NOMO-1 treated with DMSO at 0.1 percent for 48 hours (cell line): ENCODE results near the gene ENPP1.
A peak's percentile ranks its signal among the peaks of the same experiment; 100 is the strongest.
"Not testable (repeated sequence)": the region's sequence is repeated elsewhere in the genome, so short reads cannot be mapped to it uniquely, and the experiment has no call there.

Experiments used
- DNase-seq: peaks from one replicate; lab custom pipeline; 2025; ENCODE audit not compliant: unreplicated experiment; lab: John Stamatoyannopoulos, UW

The ENPP1 gene

DNA sequence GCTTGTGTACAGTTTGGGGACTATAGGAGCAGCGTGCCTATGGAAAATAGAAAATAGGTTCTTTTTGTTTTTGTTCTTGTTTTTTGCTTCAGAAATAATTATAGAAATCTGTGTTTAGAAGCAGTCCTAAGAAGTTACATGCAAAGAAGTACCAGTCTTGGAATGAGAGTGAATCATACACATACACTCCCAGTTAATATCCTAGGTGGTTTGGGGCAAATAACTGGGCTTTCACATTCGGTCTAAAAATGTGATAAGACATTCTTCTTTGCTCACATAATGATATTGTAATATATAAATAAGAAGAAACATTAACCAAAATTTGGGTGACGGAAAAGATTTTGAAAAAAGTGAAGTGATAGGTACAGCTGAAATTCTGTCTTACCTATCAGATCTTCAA lies 61.0 kb downstream of the ENPP1 start:
- DNase-seq: no peak

GRCh38 chr6:131875647-131876046 lies 67.8 kb downstream of the ENPP1 start:
- DNase-seq: no peak

- DNase-seq: no peak
These were observed 68.7 kb downstream of the ENPP1 start for GRCh38 chr6:131876545-131876944.

DNA sequence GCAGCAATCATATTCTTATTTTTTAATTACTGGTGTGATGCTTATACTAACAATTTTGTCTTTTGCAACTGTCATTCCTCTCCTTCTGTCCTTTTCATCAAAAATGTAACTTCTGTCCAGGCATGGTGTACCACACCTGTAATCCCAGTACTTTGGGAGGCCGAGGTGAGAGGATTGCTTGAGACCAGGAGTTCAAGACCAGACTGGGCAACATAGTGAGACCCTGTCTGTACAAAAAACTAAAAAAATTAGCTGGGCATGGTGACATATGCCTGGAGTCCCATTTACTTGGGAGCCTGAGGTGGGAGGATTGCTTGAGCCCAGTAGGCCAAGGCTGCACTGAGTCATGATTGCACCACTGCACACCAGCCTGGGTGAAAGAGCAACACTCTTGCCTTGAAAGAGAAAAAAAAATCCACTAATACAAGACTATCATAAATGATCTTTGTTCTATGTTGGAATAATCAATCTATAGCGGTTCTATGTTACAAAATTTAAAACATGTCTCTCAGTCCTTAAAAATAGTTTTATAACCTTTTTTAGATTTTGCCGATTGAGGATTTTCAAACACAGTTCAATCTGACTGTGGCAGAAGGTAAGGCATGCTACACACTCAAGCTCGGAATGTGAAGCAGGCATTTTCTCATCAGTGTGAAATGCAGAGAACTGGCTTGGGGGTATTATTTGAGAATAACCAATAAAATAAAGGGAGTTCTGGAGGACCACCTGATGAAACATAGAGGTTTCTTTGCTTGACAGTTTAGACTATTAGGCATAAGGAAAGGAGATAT lies 70.4 kb downstream of the ENPP1 start:
- no peak for DNase-seq

GRCh38 chr6:131883016-131883415 lies 75.2 kb downstream of the ENPP1 start:
- DNase-seq: no peak

DNA sequence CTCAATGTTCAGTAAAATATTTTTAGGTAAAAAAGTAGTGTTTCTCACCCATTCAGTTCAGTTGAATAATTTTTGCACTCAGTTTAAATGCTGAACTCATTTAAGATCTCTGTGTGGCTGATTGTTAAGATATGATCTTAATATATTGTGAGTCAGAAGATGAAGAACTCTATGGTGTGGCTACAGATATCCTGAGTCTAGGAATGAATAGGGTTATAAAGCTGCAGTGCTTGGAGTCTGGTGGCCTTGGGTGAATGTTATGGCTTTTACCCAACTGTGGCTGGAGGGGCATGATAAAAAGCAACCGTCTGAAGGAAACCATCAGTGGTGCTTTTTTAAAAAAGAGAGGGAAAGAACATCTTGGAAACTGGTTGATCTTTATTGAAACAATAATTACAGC lies 77.4 kb downstream of the ENPP1 start:
- no peak for DNase-seq

DNA sequence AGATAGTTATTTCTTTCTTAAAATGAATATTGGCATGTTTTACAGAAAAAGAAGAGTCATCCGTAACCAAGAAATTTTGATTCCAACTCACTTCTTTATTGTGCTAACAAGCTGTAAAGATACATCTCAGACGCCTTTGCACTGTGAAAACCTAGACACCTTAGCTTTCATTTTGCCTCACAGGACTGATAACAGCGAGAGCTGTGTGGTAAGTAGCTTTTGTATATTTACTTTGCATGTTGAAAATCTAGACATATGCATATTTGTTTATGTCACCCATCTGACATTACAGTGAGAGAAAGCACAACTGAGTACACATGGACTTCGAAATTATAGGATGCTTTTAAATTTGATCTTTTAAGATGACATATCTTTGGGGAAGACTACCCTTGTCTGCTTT lies 78.7 kb downstream of the ENPP1 start:
- no peak for DNase-seq

DNA sequence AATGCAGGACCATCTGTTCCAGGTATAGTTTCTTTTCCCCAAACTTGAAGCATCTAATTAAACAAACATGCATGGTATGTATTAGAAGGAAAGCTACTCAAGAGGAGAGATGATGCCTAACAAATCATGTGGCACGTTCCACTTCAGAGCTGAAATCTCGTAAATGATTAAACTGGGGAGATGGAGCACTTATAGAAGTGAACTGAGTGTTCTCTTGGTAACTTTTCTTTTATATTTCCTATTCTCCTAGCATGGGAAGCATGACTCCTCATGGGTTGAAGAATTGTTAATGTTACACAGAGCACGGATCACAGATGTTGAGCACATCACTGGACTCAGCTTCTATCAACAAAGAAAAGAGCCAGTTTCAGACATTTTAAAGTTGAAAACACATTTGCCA lies 82.3 kb downstream of the ENPP1 start:
- DNase-seq: no peak

GRCh38 chr6:131893198-131893597 lies 85.4 kb downstream of the ENPP1 start:
- no peak for DNase-seq

DNA sequence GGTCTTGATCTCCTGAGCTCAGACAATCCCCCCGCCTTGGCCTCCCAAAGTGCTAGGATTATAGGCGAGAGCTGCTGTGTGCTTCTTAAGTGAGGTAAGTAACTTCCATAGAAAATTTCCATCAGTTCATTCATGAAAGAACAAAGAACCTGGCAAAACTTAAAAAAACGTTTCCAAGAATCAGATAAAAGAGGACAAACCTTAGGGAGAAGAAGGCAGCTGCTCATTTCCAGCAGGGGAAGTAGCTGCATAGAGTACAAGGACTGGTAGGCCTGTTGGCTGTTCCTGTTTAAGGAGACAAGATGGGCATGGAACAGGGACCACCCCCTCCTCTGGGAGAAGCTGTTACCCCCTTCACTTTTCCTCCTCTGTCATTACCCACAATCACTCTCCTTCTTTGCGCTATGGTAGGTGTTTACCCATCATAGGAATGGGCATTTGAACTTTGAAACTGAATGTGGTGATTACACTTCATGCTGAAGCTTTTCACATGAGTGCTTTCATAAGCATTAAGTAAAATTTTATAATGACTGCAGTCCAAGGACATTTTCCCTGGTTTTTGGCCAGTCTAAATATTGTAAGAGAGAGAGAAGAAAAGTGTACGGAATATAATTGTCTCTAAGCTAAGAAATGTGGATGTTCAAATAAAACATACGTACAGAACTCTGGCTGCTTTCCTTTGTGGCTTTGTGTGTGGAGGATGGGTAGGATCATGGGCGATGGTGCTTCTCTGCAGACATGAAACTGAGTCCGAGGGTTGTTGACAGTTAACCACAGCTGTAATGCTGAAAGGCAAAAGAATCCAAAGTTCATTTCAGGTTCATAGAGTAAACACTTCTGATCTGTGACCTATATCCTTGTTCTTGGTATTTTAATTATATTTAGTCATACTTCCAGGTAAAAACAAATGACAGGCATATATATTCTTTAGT lies 86.9 kb downstream of the ENPP1 start:
- no peak for DNase-seq

- no peak for DNase-seq
These were observed 89.2 kb downstream of the ENPP1 start for GRCh38 chr6:131897050-131897435.

GRCh38 chr6:131897621-131898020 lies 89.8 kb downstream of the ENPP1 start:
- no peak for DNase-seq

DNA sequence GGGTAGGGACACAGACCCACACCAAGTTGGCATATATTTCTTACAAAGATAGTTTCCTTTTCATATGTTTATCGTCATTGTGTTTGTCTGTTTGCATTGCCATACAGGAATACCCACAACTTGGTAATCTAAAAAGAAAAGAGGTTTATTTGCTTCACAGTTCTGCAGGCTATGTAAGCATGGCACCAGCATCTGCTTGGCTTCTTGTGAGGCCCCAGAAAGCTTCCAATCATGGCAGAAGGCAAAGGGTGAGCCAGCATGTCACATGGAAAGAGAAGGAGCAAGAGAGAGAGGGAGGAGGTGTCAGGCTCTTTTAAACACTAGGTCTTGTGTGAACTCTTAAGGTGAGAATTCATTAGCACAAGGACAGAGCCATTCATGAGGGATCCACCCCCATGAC lies 90.9 kb downstream of the ENPP1 start:
- no peak for DNase-seq

DNA sequence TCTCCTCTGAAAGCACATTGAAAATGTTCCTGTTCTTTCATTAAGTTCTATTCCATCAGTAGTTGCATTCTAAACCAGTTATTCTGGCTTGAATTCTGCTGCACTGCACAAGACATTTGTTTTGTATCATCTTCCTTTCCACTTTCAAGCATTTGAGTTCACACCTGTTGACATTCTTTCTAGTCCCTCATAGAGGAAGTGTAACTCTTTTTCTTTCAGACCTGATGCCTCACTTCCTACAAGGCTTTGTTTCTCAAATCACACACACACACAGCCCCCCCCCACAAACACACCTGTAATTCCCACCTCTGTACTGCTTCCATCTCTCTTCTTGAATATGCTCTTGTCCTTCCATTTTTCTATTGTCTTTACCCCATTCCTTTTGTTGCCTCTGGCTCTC lies 92.4 kb downstream of the ENPP1 start:
- DNase-seq: no peak

DNA sequence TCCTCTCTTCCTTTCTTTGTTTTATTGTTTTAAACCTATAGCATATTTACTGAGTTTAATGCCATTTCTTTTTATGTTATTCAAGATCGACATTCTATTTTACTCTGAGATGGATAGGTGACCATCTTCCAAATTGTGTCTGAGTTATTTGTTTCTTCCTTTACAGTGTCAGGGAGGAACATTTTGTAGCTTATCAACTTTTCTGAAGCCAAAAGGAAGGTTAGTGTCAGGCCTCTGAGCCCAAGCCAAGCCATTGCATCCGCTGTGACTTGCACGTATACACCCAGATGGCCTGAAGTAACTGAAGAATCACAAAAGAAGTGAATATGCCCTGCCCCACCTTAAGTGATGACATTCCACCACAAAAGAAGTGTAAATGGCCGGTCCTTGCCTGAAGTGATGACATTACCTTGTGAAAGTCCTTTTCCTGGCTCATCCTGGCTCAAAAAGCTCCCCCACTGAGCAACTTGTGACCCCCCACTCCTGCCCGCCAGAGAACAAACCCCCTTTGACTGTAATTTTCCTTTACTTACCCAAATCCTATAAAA lies 93.6 kb downstream of the ENPP1 start:
- DNase-seq: not testable (repeated sequence)

GRCh38 chr6:131903734-131904133 lies 95.9 kb downstream of the ENPP1 start:
- DNase-seq: not testable (repeated sequence)

GRCh38 chr6:131908787-131909186 lies 101.0 kb downstream of the ENPP1 start:
- DNase-seq: not testable (repeated sequence)

DNA sequence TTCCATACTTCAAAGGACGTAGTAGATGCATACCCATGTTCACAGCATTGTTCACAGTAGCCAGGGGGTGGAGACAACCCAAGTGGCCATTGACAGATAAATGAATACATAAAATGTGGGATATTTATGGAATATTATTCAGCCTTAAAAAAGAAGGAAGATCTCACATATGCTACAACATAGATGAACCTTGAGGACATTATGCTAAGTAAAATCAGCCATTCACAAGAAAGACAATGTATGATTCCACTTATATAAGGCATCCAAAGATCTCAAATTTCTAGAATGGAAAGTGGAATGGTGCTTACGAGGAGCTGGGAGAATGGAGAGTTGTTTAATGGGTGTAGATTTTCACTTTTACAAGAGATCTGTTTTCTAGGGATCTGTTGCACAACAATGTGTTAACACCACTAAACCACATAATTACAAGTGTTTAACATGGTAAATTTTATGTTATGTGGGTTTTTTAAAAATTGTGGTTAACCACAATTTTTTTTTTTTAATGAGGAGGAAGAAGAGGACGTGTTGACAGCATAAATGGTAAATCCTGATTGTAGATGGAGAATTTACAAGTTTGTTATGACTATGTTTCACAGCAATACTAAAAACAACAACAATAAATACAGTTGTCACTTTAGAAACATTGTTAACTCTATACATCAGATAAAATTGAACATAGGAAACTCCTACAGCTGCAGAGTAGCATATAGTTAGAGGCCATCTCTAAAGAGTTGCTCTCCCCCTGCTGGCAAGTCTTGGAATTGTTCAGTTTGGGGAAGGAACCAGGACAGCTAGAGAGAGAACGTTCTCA lies 101.8 kb downstream of the ENPP1 start:
- peak; percentile 76 for DNase-seq

DNA sequence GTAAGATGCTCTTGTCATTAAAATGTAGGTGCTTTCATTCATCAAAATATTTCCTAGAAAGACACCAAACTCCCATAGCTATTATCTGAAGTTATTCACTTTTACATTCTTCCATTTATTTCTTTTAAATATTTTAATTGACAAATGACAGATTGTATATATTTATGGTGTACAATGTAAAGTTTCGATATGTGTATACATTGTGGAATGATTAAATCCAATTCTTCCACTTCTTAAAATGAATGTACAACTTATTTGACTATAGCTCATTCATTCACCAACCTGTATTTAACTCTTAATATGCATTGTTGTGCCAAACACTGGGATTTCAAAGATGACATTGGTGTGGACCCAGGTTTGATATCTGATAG lies 102.4 kb downstream of the ENPP1 start:
- no peak for DNase-seq

GRCh38 chr6:131910956-131911355 lies 103.1 kb downstream of the ENPP1 start:
- no peak for DNase-seq

- DNase-seq: no peak
These were observed 104.1 kb downstream of the ENPP1 start for GRCh38 chr6:131911951-131912350.
